NB4 (cell line): ENCODE results near the gene ZFAND3.

Experiments
- DNase-seq: peaks from one replicate; pipeline ENCODE4 v3.0.0; 2010; ENCODE audit warnings: low read depth
- H3K4me3 ChIP-seq: one replicate; pipeline ENCODE4 v1.5.1; 2011; ENCODE audit warnings: mild to moderate bottlenecking, low read depth, low read length, moderate library complexity
- MYC ChIP-seq: IDR thresholded peaks from 2 replicates; pipeline ENCODE4 v1.6.1; 2011; ENCODE audit warnings: low read depth, low read length
- POLR2A ChIP-seq: IDR thresholded peaks from 2 replicates; pipeline ENCODE4 v1.6.1; 2011; ENCODE audit warnings: mild to moderate bottlenecking; ENCODE audit not compliant: insufficient read length; ENCODE audit errors: extremely low read depth
- TF ChIP-seq, protein P1 (sequence below): IDR thresholded peaks from 2 replicates; pipeline ENCODE4 v1.6.1; 2011; ENCODE audit warnings: low read depth, low read length
- TF ChIP-seq, protein P2 (sequence below): IDR thresholded peaks from one replicate; pipeline ENCODE4 v1.5.1; 2012; ENCODE audit warnings: low read depth, low read length

The ZFAND3 gene

DNA sequence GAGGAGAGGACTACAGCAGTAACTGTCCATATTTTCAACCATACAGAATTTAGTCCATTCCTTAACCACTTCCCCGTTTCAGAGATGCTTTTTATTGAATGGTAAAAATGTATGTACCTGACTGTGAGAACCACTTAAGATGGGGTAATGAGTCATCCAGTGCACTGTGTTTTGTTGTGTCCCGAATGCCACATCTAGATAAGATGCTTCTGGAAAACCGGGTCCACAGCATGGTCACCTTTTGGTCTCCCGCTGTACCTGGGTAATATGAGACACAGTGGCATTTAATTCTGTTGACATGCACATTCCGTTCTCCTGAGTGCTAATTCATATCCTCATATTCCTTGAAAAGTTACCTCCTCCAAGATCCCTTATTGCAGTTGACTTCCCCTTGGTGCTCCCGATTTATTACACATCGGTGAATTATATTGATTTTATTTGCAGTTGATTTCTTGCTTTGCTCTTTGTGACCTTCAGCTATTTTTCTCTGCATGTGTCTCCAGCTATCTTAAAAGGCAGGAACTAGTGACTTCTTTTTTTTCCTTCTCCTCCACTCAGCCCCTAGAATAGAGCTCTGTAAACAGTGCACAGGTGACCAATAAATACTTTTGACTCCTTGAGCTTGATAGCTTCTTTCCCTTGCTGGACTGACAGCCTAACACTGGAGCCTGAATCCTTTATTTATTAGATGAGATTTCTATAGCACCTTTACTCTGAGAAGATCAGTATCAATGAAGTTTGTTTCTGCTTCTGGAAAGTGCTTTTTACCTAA, 314.6 kb downstream of the ZFAND3 start:
- no peak for DNase-seq
- TF ChIP-seq, protein P1, sequence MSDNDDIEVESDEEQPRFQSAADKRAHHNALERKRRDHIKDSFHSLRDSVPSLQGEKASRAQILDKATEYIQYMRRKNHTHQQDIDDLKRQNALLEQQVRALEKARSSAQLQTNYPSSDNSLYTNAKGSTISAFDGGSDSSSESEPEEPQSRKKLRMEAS, result no peak
- TF ChIP-seq, protein P2, sequence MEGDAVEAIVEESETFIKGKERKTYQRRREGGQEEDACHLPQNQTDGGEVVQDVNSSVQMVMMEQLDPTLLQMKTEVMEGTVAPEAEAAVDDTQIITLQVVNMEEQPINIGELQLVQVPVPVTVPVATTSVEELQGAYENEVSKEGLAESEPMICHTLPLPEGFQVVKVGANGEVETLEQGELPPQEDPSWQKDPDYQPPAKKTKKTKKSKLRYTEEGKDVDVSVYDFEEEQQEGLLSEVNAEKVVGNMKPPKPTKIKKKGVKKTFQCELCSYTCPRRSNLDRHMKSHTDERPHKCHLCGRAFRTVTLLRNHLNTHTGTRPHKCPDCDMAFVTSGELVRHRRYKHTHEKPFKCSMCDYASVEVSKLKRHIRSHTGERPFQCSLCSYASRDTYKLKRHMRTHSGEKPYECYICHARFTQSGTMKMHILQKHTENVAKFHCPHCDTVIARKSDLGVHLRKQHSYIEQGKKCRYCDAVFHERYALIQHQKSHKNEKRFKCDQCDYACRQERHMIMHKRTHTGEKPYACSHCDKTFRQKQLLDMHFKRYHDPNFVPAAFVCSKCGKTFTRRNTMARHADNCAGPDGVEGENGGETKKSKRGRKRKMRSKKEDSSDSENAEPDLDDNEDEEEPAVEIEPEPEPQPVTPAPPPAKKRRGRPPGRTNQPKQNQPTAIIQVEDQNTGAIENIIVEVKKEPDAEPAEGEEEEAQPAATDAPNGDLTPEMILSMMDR, result no peak
- no peak for TF ChIP-seq MYC
- no peak for TF ChIP-seq POLR2A
- H3K4me3 ChIP-seq, result no peak overlapping the region

DNA sequence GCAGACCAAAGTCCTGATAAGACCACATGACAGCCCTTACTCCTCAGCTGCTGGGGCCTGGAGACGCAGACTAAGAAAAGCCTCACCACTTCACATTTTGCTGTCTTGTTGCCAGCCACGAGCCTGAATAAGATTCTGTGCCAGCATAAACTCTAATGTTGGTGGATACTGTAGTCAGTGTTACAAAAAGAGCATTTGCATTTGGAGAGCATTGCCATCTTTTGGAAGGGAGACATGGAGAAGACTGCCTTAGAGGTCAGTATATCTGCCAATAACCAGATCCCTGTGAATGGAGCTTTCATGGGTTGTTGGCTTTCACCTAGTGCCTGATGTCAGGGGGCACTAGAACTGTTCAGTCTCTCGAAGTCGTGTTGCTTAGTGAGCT, 315.2 kb downstream of the ZFAND3 start:
- DNase-seq, result no peak
- TF ChIP-seq MYC (no peak), POLR2A (no peak)
- TF ChIP-seq, protein P1, result no peak
- TF ChIP-seq, protein P2, result no peak
- H3K4me3 ChIP-seq, result no peak overlapping the region

DNA sequence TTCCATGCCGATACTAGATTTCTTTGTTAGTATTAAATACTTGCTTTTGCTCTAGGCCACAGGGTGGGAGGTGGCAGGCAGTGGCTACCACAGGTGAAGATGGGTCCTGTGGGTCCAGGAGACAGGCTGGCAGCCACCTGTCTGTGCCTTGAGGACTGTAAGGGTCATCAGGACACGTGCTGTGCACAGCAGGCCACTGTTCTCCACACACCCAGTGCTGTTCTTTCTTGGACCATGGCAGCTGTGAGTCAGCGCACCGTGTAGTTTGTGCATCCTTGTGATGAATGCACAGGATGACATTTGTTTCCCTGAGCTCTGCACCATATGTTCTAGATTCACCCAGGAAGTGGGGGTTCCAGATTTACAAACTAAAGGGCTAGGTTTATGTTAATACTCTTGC, 317.0 kb downstream of the ZFAND3 start:
- TF ChIP-seq POLR2A (no peak), MYC (no peak)
- TF ChIP-seq, protein P2, result no peak
- TF ChIP-seq, protein P1, result no peak
- no peak for DNase-seq
- no peak overlapping the region for H3K4me3 ChIP-seq

DNA sequence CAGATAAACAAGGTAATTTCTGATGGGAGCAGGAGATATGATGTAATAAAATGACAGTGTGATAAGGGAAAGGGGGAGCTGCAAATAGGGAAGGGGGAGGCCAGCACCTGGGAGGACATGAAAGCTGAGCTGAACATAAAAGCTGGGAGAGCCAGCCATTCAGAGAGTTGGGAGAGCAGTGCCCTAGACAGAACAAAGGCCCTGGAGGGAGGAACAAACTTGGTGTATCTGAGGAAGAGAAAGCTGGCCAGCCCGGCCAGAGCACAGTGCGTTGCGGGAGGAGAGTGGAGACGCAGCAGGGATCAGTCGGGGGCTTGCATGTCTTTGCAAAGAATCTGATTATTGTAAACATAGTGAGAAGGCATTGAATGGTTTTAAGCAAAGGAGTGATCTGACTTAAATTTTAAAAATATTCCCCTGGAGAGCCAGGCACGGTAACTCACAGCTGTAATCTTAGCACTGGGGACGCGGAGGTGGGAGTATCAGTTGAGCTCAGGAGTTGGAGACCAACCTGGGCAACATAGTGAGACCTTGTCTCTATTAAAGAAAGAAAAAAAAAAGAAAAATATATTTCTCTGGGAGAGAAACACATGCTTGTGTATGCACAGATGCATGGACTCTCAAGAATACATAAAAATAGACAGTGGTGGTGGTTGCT, 318.2 kb downstream of the ZFAND3 start:
- TF ChIP-seq MYC, result no peak
- TF ChIP-seq, protein P1, result no peak
- TF ChIP-seq, protein P2, result no peak
- no peak for DNase-seq
- H3K4me3 ChIP-seq, result no peak overlapping the region

DNA sequence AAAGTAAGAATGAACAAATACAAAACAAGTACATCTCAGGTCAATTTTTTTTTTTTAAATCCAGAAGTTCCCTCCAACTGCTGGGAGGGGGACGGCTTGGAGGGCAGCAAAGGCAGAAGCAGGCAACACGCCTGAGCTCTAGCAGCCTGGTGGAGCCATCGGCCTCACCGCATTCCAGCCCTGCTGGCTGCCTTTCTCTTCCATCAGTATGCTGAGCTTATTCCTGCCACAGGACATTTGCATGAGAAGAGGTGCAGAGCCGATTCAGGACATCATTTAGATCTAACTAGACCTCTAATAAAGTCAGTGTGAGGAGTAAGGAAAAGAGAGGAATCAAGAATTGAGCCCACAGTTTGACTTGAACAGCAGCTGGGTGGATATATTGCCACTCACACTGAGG, 318.8 kb downstream of the ZFAND3 start:
- no peak for DNase-seq
- no peak overlapping the region for H3K4me3 ChIP-seq
- TF ChIP-seq MYC (no peak), POLR2A (no peak)
- TF ChIP-seq, protein P1, result no peak
- TF ChIP-seq, protein P2, result no peak
